Left kidney (tissue), 2 donors: ENCODE results near the gene SHISAL1. TPM values are rescaled to one million over a fixed set of nuclear protein-coding genes. Genes with fewer than 3 reads are reported as not detected.
"Not testable (repeated sequence)": the region's sequence is repeated elsewhere in the genome, so short reads cannot be mapped to it uniquely, and the experiment has no call there.

Experiments used
- DNase-seq: peaks from one replicate; pipeline ENCODE4 v3.0.0-alpha.2; 2013
- polyA plus RNA-seq: library from polyadenylated mRNA; unstranded; fragments of 120-200 nt; gene quantifications from one replicate; pipeline ENCODE4 v1.2.1, GENCODE V29; 2013; ENCODE audit not compliant: insufficient read length

SHISAL1 gene
- polyA plus RNA-seq, 1 donor = 2.3 TPM

DNA sequence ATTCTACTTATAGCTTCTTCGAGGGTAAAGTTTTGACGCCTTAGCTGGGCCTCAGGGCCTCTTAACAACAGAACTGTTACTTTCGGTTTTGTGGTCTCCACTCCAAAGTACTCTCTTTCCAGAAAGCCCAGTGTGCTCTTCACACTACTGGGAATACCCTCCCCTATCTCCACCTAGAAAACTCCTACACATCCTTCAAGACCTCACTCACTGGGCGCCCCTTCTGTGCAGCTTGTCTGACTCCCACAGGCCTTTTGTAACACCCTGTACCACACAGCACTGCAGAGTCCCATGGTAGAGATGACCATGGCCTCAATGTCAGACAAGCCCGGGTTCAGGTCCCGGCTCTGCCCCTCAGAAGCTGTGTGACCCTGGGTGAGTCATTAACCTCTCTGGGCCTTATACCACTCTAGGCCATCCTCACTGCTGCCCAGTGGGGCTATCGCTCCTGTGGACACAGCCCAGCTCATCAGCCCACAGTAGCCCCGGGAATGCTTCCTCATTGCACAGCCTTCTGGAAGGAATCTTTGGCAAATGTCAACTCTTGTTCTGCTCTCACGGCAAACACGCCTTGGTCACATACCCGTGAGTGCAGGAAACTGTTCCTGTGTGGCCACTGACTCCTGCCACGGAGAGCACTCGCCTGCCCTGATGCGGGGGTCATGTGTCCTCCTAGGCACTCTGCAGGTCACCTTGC lies 51.4 kb downstream of the SHISAL1 start:
- no peak for DNase-seq

DNA sequence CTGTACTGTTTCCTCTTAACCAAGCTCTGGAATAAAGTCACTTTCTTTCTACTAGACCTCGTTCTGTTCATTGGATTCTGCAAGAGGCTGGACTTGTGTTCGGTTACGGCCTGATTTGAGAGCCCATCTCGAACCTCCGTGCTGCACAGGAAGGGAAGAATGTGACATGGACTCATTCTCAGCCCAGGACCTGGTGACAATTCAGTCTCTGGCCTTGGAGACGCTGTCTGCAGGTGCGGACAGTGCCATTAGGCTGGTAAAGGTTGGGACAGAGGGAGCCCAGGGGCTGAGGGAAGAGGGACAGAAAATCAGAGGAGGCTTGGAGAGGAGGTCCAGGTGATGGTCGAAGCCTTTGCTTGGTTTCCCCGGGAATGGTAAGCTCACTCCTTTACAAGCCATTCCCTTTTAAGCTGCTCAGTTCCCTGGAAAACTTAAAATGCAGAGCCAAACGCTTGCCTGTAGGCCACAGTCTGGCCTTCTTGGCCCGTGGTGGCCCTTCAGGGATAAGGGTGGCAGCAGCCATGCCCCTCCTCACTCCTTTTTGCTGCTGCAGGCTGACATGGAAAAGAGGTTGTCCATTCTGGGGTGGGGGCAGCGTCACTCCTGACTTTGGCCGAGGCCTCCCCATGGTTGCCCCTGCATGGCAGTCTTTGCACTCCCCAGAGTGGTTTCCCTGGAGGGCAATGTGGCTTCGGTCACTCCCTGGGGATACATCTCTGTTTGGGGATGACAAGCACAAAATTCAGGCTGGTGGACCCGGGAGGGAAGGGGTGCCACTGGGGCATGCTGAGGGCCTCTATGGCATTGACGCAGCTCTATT lies 52.3 kb downstream of the SHISAL1 start:
- DNase-seq = no peak

DNA sequence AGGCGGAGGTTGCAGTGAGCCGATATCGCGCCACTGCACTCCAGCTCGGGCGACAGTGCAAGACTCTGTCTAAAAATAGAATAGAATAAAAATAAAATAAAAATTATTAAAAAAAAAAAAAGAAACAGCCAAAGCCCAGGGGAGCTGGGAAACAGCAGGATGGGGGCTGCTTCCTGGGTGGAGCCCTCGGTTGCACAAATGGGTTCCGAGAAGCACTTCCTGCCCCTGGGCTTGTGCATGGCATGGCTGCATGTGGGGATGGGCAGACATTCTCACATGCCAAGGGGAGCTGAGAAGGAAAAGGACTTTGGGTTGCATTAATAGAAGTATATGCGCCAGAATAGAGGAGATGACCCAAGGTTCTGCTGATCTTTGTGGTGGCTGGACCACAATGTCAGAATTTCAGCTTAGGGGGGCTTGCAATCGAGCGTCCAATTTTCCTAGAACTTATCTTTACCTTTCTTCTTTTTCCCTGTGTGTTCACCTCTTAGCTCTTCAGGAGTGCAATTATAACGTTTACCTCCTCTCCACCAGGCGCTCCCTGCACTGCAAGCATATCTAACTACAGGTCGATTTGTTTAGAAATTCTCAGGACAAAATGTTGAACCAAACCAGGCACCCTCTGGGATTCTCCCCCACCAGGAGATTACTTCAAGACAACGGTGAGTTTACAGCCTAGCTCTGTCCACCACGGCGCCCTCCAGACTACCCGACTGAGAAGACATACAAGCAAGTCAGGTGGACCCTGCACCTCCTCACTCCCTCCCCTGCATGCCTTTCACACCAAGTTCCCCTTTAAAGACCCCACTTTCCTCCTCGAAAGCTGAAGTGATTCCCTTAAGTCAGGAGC lies 53.2 kb downstream of the SHISAL1 start:
- no peak for DNase-seq

DNA sequence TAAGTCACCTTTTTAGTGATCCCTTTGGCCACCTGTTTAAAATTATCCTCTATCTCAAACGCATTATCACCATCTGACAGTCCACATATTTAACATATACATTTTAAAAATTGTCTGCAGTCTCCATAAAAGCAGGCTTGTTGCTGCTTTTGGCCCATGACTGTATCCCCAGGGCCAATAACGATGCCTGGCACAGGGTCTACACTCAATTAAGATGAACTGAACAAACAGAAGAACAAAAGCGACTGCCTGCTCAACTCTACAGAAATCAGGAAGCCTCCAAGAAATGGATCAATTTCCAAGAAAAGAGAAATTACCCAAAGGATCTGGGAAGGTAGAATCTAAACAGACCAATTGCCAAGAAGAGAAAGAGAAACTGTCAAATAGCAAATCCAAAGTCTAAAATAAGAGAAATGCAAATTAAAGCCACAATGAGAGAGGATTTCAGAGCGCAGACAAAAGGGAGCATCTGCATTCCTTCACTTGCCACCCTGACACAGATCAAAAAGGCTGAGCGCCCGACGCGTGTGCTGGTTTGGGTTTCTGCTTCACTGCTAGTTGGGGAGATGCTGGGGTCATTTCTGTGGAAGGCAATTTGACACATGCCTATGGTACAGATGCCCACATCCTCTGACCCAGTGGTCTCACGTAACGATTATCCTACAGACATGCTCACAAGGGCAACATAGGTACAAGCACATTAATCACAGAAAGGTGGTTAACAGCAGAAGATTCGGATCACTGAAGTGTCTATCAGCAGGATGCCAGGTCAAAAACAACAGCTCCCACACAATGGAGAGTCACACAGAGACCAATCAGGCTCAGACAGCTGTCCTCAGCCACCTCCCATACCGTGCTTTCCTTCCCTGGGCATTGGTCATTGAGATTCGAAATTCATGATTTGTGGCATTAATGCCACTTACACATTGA lies 55.9 kb downstream of the SHISAL1 start:
- DNase-seq = no peak

DNA sequence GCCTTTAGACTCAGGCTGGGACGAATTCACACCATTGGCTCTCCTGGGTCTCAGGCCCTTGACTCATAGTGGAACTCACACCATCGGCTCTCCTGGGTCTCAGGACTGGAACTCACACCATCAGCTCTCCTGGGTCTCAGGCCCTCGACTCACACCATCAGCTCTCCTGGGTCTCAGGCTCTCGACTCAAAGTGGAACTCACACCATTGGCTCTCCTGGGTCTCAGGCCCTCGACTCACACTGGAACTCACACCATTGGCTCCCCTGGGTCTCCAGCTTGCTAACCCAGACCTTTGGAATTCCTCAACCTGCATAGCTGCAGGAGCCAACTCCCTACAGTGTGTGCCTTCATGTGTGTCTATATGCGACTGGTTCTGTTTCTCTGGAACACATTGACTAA lies 56.7 kb downstream of the SHISAL1 start:
- DNase-seq = no peak

DNA sequence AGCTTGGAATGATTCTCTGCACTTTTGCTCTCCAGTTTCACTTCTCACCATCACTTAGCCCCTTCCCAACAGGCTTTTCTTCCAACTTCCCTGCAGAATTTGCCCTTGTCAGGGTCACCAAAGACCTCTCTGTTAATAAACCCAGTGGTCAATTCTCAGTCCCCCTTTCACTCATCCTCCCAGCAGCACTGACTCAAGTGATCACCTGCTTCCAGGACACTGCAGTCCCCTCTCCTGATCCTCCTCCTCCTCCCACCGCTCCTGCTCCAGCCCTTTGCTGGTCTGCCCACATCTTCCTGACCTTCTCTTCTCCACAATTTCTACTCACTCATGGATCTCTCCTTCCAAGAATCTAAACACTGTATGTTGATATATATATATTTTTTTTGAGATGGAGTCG lies 57.9 kb downstream of the SHISAL1 start:
- DNase-seq = no peak

DNA sequence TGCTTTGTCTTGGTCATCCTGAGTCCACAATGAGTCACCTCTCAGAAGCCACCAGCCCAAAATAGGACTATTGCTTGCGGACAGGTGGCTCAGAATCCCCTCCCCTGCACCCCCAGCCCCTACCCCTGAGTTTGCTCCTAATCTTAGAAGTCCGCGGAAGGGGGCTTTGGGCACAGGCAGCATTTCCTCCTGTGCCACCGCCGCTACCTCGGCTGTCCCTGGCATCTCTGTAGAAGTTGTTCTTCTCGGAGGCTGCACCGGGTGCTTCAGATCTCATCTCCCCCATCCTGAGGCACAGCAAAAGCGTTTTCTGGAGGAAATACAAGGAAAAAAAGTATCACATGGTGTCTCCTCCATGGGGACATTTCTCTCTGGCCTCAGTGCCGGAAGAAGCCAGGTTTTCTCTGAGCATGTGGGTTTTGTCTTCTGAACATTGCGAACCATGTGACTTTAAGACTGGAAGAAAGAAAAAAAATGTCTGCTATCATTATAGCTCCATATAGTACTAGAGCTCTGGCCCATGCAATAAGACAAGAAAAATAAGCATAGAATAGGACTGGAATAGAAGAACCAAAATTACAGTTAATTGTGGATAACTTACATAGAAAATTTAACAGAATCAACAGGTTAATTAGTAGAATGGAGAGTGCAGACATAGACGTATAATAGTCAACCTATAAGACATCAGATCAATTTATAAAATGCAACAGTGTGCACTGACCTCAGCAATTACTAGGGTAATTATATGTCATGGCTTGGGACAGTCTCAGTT lies 63.2 kb downstream of the SHISAL1 start:
- DNase-seq = no peak

DNA sequence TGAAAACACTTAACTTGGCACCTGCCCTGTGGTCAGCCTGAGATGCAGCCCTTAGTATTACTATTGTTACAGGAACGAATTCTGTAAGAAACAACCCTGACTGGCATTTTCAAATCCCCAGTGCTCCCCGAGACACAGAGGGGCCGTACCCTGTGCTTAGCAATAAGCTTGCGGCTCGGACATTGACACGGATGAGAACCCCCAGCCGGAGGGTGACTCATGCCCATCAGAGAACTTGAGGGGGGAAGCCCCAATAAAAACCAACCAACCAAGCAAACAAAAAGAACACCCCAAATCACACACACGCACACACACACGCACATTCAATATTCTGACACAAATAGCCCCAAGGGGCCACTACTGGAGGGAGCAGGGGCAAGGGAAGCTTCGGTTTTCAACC lies 63.8 kb downstream of the SHISAL1 start:
- no peak for DNase-seq

DNA sequence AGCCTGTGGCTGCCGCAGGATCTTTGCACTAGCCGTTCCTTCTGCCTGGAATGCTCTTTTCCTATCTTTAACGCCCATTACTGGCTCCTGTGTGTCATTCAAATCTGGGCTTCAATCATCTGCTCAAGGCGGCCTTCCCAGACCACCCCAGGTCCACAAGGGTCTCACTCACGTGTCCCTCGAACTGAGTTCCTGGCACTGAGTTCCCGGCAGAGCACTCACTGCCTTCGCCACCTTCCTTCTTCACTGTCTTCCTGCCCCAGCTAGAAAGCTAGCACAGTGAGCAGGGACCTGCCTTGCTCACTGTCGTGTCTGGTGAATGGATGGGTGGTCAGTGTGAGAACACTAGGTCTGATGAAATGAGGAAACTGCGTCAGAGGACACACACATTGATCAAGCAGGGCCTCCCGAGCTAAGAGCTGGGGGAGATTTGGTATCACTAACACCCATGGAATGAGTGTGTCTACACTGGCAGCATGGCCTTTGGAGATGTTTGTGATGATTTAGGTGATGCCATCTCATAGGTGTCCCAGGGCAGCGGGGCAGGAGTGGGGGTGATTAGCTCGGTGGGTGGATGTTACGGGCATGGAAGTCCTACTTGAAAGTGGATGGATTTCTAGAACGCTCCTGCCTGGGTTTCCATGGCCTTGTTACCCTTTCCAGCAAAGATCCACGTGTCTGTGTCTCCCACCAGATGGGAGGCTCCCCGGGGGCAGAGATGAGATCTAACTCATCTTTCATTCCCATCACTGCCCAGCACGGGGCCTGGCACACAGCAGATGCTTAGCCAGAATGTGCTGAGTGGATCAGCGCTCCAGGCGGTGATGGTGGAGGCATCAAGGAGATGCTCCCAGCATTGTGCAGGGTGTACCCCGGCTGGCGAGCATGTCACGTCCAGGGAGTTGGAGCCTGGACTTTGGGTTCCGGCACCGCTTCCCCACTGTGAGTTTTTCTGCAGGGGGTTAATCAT lies 64.5 kb downstream of the SHISAL1 start:
- no peak for DNase-seq

DNA sequence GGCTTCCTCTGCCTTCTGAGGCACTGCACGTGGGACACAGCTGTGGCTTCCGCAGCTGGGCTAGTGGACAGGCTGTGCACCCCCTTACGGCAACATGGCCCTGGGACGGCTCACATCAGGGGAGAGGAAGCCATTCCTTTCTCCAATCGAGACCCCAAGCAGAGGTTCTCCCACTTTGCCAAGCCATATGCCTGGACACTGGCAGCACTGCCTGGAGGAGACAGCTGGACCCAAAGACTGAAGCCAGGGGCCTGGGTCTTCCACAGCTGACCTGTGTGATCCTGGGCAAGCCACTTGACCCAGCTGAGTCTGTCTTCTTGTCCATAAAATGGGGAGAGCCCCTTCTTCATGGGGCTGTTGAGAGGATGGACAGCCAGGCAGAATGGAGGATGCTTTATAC lies 65.4 kb downstream of the SHISAL1 start:
- DNase-seq = no peak

DNA sequence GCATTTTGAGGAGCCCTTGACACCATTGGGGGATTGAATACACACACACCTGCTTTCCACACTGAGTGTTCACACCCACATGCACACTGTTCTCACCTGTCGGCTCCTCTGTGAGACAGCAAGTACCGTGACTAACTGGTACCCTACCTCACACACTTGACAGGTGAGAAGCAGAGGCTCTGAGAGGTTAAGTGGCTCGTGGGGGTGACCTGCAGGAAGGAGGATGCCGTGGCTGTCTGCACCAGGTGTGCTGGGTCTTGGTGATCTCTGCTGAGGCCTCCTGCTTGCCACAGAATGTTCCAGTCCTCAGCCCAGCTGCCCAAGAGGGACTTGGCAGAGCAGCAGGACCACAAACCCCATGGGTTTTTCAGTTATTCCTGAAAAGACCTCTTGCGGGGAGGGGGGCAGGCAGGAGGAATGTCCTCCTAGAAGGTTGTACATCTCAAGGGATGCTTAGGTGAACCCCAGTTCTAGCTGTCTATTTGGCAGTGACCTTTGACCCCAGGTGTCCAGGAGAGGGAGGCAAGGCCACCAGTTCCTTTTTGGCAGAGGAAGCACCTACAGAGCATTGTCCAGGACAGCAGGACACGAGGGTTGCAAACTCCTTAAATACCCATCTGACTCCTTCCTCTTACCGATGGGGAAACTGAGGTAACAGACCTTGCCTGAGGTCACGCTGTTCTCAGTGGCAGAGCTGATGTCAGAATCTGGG lies 66.0 kb downstream of the SHISAL1 start:
- DNase-seq = no peak

DNA sequence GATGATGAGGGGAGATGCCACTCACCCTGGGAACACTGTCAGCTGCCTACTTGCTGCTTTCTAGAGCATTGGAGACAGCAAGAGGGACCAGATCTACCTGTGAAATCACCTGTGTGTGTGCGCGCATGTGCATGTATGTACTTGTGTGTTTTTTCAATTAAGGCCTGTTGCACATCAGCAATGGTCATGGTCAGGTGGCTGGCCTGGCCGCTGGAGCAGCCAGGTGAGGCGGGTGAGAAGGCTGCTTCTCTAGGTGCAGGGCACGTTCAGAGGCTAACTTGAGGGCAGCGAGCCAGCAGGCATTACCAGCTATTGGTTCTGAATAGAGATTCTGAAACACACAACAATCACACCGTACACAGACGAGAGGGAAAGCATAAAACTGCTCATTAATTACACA lies 66.9 kb downstream of the SHISAL1 start:
- no peak for DNase-seq

DNA sequence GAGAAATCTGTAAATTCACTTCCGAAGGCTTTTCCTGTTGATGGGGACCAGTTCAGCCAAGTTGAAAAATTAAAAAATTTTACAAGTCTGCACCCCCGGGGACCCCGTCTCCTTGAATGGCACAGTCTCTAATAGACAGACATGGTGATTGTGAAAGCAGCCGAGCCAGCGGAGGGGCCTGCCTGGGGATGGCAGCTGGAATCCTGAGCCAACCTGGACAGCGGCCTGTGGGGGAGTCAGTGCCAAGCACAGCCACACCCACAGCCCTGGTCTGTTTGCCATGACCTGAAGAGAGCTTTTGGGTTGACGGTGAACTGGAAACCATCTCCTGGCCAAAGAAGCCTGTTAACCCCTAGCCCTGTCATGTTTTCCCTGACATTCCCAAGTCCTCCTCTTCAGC lies 67.3 kb downstream of the SHISAL1 start:
- DNase-seq = no peak

DNA sequence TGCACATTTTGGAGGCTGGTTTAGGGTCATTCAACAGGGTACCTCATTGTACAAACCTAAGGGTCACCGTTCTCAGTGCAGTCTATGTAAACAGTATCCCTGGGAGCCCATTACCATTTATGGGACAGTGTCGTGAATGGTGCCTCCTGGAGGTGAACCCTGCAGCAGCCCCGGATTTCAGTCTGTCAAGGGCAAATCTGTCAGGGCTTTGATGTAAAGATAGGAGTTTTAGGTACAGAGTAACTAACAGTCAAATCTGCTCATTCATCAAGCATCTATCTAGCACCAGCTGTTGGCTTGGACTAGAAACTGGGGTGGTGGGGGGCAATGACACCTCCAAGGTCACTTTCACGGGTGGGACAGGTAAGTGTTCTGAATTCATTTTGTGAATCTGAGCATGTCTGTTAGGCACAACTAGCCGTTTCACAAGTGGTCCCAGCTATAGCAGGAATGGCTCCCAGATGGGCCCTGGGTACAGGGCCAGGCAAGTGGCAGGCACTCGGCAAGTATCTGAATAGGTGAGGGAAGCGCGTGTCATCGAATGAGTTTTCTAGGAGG lies 68.4 kb downstream of the SHISAL1 start:
- DNase-seq = no peak

DNA sequence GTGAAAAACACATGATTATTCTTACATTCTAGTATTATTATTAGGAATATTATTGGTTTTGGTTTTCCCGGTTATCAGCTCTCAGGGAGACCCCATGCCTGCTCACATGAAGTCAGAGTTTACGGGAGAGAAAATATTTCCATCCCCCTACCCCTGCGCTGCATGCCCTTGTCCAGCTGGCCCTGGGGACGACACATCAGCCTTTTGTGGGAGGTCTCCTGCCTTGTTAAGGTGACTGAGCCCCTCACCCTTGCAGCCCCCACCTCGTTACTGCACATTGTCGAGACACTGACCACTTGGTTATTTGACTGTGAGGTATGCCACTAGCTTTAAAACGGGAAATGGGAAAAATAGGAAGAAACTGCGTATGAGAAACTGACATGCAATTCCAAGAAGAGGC lies 69.0 kb downstream of the SHISAL1 start:
- DNase-seq = no peak

DNA sequence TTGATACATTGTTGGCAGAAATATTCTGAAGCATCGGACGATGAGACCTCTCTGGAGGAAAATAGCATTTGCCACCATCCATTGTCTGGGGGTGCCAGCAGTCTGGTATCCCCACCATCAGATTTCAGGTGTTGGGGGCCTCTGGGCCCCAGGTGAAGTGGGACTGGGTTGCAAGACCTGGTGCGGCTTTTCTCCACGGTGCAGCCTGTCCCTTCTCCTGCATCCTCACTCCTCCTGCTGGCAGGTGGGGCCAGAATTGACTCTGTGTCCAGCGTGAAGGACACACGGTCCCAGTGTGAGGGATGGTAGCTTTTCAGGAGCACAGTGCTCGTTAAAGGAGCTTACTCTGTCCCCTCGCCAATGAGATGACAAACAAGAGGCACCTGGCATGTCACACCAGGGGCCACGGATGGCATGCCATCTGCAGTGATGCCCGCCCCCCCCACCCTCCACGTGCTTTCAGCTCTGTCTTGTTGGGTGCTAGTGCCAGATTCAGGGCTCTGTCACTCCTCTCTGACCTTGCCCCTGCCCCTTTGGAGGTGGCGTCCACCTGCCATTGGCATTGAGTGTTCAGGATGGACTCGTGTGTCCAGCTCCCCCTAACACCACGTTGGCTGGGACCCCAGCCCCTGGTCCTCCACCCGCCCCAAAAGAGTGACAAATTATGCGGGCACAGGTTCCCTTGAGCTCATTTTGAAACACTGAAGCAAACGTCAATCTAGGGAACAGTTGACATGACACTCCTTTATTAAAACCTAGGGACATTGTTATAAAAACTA lies 69.6 kb downstream of the SHISAL1 start:
- DNase-seq = no peak

DNA sequence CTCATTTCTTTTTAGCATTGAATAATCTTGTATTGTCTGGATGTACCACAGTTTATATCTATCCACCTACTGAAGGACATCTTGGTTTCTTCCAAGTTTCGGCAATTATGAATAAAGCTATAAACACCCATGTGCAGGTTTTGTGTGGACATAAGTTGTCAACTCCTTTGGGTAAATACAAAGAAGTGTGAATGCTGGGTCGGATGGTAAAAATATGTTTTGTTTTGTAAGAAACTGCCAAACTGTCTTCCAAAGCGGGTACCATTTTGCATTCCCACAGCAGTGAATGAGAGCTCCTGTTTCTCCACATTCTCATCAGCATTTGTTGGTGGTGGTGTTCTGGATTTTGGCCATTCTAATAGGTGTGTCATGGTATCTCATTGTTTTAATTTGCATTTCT lies 71.6 kb downstream of the SHISAL1 start:
- DNase-seq = not testable (repeated sequence)

DNA sequence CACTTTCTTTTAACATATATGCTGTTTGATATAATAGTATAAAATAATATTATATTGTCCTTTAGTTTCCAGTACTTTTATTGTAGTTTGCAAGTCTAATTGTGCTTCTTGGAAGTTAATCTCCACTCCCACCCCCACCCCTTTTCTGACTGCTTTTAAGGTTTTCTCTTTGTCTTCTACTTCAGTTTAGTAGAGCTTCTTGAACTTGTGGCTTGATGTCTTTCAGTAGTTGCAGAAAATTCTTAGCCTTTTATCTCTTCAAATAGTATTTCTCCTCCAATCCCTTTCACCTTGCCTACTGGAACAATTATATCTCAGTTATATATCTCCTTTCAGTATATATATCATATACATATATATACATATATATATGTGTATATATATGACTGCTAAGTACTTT lies 75.5 kb downstream of the SHISAL1 start:
- no peak for DNase-seq
